Stomach (tissue), 9 donors: ENCODE measurements around the gene ATP6AP1. TPM values are rescaled to one million over a fixed set of nuclear protein-coding genes. Genes with fewer than 3 reads are reported as not detected.

Experiments used
- DNase-seq, 2 donors: peaks; one replicate each; pipeline versions ENCODE4 v3.0.0 to v3.0.0-alpha.2; 2013 to 2019
- H3K27ac ChIP-seq, 5 donors: fragments of 200-600 bp in 4 of 5; sonication (generic) in 4 of 5; one replicate each; pipeline ENCODE4 v1.5.1; 2013 to 2019; ENCODE audit warnings: mild to moderate bottlenecking in 1 of 5, moderate library complexity in 1 of 5
- H3K27me3 ChIP-seq, 3 donors: fragments of 200-600 bp; sonication (generic); one replicate each; pipeline ENCODE4 v1.5.1; 2017 to 2019; ENCODE audit warnings: mixed run types in 1 of 3
- H3K36me3 ChIP-seq, 4 donors: fragments of 200-600 bp; sonication (generic); 1 replicate in 3 of 4; 2 replicates in 1 of 4; pipeline ENCODE4 v1.5.1; 2016 to 2019
- H3K4me1 ChIP-seq, 4 donors: fragments of 200-600 bp; sonication (generic); one replicate each; pipeline ENCODE4 v1.5.1; 2016 to 2019
- H3K4me3 ChIP-seq, 4 donors: fragments of 200-600 bp; sonication (generic) in 3 of 4; one replicate each; pipeline ENCODE4 v1.5.1; 2016 to 2019; ENCODE audit warnings: mild to moderate bottlenecking in 1 of 4
- H3K9me3 ChIP-seq, 4 donors: fragments of 200-600 bp; sonication (generic); one replicate each; pipeline ENCODE4 v1.5.1; 2016 to 2019
- CTCF ChIP-seq, 7 experiments: fragments of 450-650 bp in 4 of 7; fragments of 200-600 bp in 3 of 7; sonication (generic) in 3 of 7; IDR thresholded peaks; one replicate each; pipeline ENCODE4 v1.5.1; 2016 to 2019; ENCODE audit warnings: antibody characterized with exemption in 7 of 7, control low read depth in 2 of 7, mild to moderate bottlenecking in 1 of 7
- EP300 ChIP-seq: sonication (generic); formaldehyde crosslinking; IDR thresholded peaks from one replicate; pipeline ENCODE4 v1.6.1; 2017; ENCODE audit warnings: antibody characterized with exemption
- POLR2A ChIP-seq, 4 donors: fragments of 450-650 bp; IDR thresholded peaks; one replicate each; pipeline ENCODE4 v1.6.1; 2016; ENCODE audit warnings: antibody characterized with exemption in 4 of 4, control low read depth in 2 of 4, mild to moderate bottlenecking in 1 of 4, moderate library complexity in 1 of 4
- POLR2AphosphoS5 ChIP-seq, 3 donors: sonication (generic); formaldehyde crosslinking; IDR thresholded peaks; one replicate each; pipeline ENCODE4 v1.6.1; 2016; ENCODE audit warnings: antibody characterized with exemption in 3 of 3
- WGBS, 5 donors: extraction: QIAGEN DNeasy Blood & Tissue Kit in 3 of 5; methylation state at CpG; one replicate each; pipeline versions ENCODE4 v1.1.5 to v1.1.7; 2013 to 2018; 5-methylcytosine and 5-hydroxymethylcytosine counted together
- intact Hi-C: fragments of 100-400 bp; cut with DNase I; formaldehyde crosslinking; loops from one replicate; pipeline ENCODE4 v1.15.1; 2023; ENCODE audit warnings: low total_unique reads
- polyA plus RNA-seq, 3 donors: library from polyadenylated mRNA; stranded (reverse); fragments of 200-250 nt; gene quantifications; one replicate each; pipeline ENCODE4 v1.2.3, GENCODE V29; 2013
- total RNA-seq, 5 donors: library from RNA; depleted of rRNA; stranded (reverse); fragments of >200 nt; gene quantifications; one replicate each; pipeline versions ENCODE4 v1.1.0 to v1.2.3, GENCODE V29; 2014 to 2016
- donor health status: healthy with polysubstance abuse.
- donor health status: Bipolar disorder and iron deficiency.
- donor health status: healthy.

ATP6AP1 gene
- total and polyA plus RNA-seq, 8 donors, result 13.4 to 69.3 (median 30.8) TPM

GRCh38 chrX:154463611-154464220 lies 35.2 kb downstream of the ATP6AP1 start:
- H3K36me3 ChIP-seq, result peaks cover 0 to 83% (median 66%) of the 10 kb centered on the region in 4 donors
- no peaks in the 10 kb centered on the region for H3K9me3 ChIP-seq
- DNase-seq, result no peak
- peaks cover 0 to 16% (median 13%) of the 10 kb centered on the region in 4 donors for H3K4me1 ChIP-seq
- H3K27me3 ChIP-seq, result no peaks in the 10 kb centered on the region
- WGBS, 5 donors, result 88 to 95% (median 92%) methylated on average over 9 to 30 of the region's 36 CpGs
- intact Hi-C loops, result no loop called here
- TF ChIP-seq POLR2AphosphoS5 (IDR thresholded peaks at IDR 0.05), result no peak
- no peak for TF ChIP-seq CTCF (IDR thresholded peaks at IDR 0.05)
- no peak for TF ChIP-seq POLR2A (IDR thresholded peaks at IDR 0.05)
- TF ChIP-seq EP300, result no peak
- no peak overlapping the region for H3K4me3 ChIP-seq
- H3K27ac ChIP-seq, result no peak overlapping the region

- no peaks in the 10 kb centered on the region for H3K9me3 ChIP-seq
- peaks cover 0 to 5% (median 3%) of the 10 kb centered on the region in 4 donors for H3K4me1 ChIP-seq
- DNase-seq, result no peak
- no peak for TF ChIP-seq POLR2AphosphoS5 (IDR thresholded peaks at IDR 0.05)
- TF ChIP-seq CTCF (IDR thresholded peaks at IDR 0.05), result no peak
- TF ChIP-seq EP300, result no peak
- TF ChIP-seq POLR2A (IDR thresholded peaks at IDR 0.05), result no peak
- H3K36me3 ChIP-seq, result peaks cover 3 to 95% (median 78%) of the 10 kb centered on the region in 4 donors
- 93 to 100% (median 97%) methylated on average over 3 to 28 of the region's 28 CpGs for WGBS, 5 donors
- H3K27me3 ChIP-seq, result no peaks in the 10 kb centered on the region
- no peak overlapping the region for H3K4me3 ChIP-seq
- no peak overlapping the region for H3K27ac ChIP-seq
- intact Hi-C loops, result no loop called here
These were observed 36.4 kb downstream of the ATP6AP1 start for GRCh38 chrX:154464806-154465365.

GRCh38 chrX:154465601-154466000 lies 37.1 kb downstream of the ATP6AP1 start:
- peaks cover 3 to 100% (median 84%) of the 10 kb centered on the region in 4 donors for H3K36me3 ChIP-seq
- WGBS, 5 donors, result 82 to 92% (median 90%) methylated on average over 3 to 14 of the region's 14 CpGs; no CpG with 5 or more reads in 1 of the 5 donors

GRCh38 chrX:154466036-154466435 lies 37.6 kb downstream of the ATP6AP1 start:
- no peak for TF ChIP-seq CTCF (IDR thresholded peaks at IDR 0.05)
- H3K36me3 ChIP-seq, result peaks cover 3 to 100% (median 87%) of the 10 kb centered on the region in 4 donors

More at GRCh38 chrX:154465601-154466000, 37.1 kb downstream of the ATP6AP1 start:
- Histone ChIP-seq H3K9me3 (no peaks in the 10 kb centered on the region), H3K27me3 (no peaks in the 10 kb centered on the region), H3K27ac (no peak overlapping the region), H3K4me1 (no peaks in the 10 kb centered on the region), H3K4me3 (no peak overlapping the region)
- TF ChIP-seq CTCF (IDR thresholded peaks at IDR 0.05) (no peak), POLR2A (IDR thresholded peaks at IDR 0.05) (no peak), EP300 (no peak), POLR2AphosphoS5 (IDR thresholded peaks at IDR 0.05) (no peak)
- intact Hi-C loops, result no loop called here
- DNase-seq, result no peak

More at GRCh38 chrX:154466036-154466435, 37.6 kb downstream of the ATP6AP1 start:
- Histone ChIP-seq H3K9me3 (no peaks in the 10 kb centered on the region), H3K27me3 (no peaks in the 10 kb centered on the region), H3K27ac (no peak overlapping the region), H3K4me3 (no peak overlapping the region), H3K4me1 (no peaks in the 10 kb centered on the region)
- intact Hi-C loops, result no loop called here
- WGBS, 5 donors, result 91 to 100% (median 93%) methylated on average over 4 to 32 of the region's 32 CpGs
- no peak for DNase-seq
